Caki2 (cell line): ENCODE data around the gene METRN. TPM values are rescaled to one million over a fixed set of nuclear protein-coding genes. Genes with fewer than 3 reads are reported as not detected.

ENCODE experiments used
- DNase-seq: peaks from one replicate; pipeline ENCODE4 v3.0.0-alpha.2; 2015; ENCODE audit warnings: low read depth
- in situ Hi-C: cut with HindIII; loops from 2 replicates; pipeline ENCODE4 v1.10.0; 2016; ENCODE audit warnings: low sequenced_read_pairs, low pct_unique_long_range_greater_than_20kb, mixed read lengths
- total RNA-seq: library from RNA; depleted of rRNA; stranded (reverse); fragments of >200 nt; shearing (Covaris generic); gene quantifications from 2 replicates; pipeline ENCODE4 v1.2.3, GENCODE V29; 2014; ENCODE audit warnings: low replicate concordance

Gene METRN
- total RNA-seq, 1 experiment from 2014 or later, result 1,492 TPM

DNA sequence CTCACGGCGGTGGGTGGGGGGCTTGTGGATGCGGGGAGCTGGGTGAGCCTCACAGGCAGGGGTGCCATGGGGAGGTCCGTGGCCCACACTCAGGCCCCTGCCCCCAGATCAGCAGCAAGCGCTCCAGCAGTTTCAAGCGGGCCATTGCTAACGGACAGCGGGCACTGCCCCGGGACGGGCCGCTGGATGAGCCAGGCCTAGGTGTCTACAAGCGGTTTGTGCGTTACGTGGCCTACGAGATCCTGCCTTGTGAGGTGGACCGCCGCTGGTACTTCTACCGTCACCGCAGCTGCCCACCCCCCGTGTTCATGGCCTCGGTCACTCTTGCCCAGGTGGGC lies 38.4 kb upstream of the METRN start:
- no peak for DNase-seq

DNA sequence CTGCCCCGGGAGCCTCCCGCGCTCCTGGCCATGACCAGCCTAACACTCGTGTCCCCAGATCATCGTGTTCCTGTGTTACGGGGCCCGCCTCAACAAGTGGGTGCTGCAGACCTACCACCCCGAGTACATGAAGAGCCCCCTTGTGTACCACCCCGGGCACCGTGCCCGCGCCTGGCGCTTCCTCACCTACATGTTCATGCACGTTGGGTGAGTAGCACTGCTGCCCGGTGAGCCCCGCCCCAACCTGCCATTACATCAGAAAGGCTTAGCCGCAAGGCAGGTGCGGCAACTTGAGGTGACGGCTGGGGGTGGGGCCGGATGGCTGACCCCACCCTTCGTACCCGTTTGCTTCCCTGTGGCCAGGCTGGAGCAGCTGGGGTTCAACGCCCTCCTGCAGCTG lies 38.0 kb upstream of the METRN start:
- no peak for DNase-seq
- in situ Hi-C loops, result no loop called here

More for the DNA sequence above, 38.4 kb upstream of the METRN start:
- in situ Hi-C loops, result no loop called here

DNA sequence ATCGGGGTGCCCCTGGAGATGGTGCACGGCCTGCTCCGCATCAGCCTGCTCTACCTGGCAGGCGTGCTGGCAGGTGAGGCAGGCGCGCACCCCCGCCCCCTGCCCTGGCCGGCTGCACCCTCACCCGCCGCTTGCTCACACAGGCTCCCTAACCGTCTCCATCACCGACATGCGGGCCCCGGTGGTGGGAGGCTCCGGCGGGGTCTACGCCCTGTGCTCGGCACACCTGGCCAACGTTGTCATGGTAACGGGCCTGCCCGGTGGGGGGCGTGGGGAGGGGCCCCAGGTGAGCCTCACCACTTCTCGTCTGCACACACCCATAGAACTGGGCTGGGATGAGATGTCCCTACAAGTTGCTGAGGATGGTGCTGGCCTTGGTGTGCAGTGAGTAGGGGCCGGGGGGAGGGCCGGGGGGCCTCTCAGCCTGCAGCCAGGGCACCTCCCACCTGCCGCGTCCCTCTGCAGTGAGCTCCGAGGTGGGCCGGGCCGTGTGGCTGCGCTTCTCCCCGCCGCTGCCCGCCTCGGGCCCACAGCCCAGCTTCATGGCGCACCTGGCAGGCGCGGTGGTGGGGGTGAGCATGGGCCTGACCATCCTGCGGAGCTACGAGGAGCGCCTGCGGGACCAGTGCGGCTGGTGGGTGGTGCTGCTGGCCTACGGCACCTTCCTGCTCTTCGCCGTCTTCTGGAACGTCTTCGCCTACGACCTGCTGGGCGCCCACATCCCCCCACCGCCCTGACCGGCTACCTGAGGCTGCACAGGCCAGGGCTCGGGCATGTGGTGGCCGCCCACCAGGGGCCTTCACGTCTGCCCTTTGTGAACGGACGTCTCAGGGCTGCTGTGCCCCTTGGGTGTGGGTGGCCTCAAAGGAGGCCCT lies 37.4 kb upstream of the METRN start:
- no peak for DNase-seq
- in situ Hi-C loops, result no loop called here

DNA sequence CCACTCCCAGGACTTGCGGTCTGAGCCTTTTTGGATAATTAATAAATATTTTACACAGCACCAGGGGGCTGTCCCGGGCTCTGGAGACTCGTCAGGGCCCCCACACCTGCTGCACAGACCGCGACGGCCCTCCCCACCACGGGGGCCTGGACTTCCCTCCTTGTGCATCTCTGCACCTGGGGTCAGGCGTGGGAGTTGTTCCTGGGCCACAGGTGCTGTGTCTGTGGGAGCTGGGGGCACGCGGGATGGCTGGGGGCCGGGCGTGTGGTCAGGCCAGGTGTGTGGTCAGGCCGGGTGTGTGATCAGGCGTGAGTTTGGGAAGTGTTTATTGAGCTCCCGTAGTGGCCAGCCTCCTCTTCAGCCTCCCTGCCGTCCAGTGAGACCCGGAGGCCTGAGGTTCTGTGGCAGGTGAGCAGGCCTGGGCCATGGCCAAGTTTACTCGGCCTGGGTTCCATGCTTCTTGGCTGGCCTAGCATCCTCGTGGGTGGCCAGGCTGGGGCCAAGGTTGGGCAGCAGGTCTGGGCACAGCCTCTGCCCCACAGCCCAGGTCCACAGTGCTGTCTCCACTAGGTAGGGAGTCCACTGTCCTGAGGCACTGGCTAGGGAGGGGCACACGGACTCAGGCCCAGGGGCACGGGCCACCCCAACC lies 36.6 kb upstream of the METRN start:
- in situ Hi-C loops, result no loop called here

DNA sequence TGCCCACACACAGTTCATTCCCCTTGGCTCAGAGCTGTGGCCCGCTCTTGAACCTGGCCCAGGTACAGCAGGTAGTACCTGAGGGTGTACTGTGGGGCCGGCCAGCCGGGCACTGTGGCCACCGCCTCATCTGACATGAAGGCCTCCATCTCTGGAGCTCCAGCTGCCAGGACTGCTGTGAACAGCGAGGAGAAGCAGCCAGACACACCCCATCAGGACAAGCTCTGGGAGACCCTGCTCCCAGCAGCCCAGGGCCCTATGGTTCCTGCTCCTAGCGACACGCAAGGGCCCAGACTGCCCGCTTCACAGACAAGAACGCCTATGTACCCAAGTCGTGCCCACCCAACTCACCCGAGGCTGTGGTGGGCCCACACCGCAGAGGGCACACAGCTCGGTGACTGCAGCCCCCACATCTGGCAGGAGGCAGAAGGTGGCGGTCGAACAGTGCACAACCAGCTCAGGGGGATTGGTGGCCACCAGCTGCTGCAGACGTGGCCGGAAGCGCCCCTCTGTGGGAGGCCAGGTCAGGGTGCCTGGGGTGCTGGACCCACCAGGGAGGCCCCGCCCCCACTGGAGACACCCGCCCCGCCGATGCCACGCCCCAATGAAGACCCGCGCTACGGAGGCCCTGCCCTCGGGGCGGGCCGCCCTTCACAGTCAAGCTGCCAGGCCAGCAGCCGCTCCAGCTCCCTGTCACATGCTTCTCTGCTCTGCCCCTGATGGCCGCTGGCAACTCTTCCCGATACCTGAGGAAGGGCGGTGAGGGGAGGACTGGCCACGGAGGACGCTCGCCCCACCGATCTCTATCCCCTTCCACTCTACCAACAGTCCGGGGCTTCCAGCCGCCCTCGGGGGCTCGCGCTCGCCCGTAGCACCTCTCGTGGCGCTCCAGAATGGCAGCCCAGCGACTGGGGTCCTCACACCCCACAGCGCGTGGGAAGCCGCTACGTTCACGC lies 35.8 kb upstream of the METRN start:
- in situ Hi-C loops, result no loop called here
- peak; percentile 93 for DNase-seq

More for the DNA sequence above, 36.6 kb upstream of the METRN start:
- DNase-seq, result no peak

DNA sequence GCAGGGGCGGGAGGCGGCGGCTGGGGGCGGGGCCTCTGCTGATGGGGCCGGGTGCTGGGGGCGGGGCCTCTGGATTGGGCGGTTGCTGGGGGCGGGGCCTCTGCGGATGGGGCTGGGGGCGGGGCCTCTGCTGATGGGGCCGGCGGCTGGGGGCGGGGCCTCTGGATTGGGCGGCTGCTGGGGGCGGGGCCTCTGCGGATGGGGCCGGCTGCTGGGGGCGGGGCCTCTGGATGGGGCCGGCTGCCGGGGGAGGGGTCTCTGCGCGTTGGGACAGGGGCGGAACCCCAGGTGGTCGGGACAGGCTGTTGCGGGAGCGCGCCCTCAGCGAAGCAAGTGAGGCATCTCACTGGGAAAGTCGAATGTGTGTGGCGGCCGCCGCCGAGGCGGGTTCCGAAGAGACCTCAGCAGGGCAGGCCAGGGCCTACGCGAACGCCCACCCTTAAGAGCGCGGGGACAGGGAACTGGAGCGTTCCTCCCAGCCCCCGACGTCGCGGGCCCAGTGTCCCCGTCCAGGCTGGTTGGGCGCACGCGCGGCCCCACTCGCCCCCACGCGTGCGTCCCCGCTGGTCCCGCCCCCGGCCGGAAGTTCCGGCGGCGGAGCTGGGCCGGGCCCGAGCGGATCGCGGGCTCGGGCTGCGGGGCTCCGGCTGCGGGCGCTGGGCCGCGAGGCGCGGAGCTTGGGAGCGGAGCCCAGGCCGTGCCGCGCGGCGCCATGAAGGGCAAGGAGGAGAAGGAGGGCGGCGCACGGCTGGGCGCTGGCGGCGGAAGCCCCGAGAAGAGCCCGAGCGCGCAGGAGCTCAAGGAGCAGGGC lies 34.9 kb upstream of the METRN start, which contains the start of gene STUB1:
STUB1 (plus strand) TSS at position 597 of the 811 bp plus-strand sequence; CDS start at position 713, 116 bp downstream.
- DNase-seq, result peak; percentile 92
- in situ Hi-C loops, result no loop called here

DNA sequence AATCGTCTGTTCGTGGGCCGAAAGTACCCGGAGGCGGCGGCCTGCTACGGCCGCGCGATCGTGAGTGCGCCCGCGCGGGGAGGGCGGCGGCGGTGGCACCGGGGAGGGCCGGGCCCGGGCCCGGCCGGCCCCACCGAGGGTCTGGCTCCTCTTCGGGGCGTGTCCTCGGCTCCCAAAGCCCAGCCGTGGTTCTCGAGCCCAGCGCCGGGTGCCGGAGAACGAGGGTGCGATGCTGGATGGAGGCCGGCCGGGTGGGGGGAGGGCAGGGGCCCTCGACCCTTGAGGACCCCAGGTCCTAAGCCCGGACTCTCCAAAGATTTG lies 34.3 kb upstream of the METRN start:
- DNase-seq, result no peak
- in situ Hi-C loops, result no loop called here

DNA sequence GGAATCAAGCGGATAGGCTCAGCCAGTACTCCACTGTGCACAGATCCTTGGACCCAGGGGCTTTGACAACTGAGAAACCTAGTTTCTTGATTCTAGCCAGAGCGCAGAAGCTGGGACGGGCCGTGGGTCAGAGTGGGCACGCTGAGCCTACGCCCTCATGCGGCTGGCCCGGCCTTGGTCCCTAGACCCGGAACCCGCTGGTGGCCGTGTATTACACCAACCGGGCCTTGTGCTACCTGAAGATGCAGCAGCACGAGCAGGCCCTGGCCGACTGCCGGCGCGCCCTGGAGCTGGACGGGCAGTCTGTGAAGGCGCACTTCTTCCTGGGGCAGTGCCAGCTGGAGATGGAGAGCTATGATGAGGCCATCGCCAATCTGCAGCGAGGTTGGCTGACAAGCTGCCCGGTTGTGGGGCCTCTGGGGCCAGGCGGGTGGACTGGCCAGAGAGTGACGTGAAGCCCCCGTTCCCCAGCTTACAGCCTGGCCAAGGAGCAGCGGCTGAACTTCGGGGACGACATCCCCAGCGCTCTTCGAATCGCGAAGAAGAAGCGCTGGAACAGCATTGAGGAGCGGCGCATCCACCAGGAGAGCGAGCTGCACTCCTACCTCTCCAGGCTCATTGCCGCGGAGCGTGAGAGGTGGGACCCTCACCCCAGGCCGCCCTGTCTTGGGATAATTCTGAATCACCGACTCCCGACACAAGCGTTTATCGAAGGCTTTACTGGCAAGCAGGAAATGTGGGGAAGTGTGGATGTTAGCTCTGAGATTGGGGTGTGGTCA lies 33.8 kb upstream of the METRN start:
- peak; percentile 48 for DNase-seq
- in situ Hi-C loops, result no loop called here

DNA sequence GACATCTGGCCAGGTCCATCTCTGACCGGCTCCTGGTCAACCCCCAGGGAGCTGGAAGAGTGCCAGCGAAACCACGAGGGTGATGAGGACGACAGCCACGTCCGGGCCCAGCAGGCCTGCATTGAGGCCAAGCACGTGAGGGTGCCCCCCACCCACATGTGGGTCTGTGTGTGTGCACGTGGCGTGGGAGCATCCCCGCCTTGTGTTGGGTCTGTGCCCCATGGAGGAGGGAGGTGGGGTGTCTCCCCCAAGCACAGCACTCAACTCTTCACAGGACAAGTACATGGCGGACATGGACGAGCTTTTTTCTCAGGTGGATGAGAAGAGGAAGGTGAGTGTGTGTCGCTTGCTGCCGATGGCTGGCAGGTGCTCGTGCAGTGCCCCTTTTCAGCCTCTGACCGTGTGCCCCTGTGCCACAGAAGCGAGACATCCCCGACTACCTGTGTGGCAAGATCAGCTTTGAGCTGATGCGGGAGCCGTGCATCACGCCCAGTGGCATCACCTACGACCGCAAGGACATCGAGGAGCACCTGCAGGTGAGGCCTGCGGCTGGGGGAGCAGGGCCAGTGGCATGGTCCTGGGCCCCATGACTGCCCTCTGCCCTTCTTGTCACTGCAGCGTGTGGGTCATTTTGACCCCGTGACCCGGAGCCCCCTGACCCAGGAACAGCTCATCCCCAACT lies 33.0 kb upstream of the METRN start:
- in situ Hi-C loops, result no loop called here
- peak; percentile 50 for DNase-seq

DNA sequence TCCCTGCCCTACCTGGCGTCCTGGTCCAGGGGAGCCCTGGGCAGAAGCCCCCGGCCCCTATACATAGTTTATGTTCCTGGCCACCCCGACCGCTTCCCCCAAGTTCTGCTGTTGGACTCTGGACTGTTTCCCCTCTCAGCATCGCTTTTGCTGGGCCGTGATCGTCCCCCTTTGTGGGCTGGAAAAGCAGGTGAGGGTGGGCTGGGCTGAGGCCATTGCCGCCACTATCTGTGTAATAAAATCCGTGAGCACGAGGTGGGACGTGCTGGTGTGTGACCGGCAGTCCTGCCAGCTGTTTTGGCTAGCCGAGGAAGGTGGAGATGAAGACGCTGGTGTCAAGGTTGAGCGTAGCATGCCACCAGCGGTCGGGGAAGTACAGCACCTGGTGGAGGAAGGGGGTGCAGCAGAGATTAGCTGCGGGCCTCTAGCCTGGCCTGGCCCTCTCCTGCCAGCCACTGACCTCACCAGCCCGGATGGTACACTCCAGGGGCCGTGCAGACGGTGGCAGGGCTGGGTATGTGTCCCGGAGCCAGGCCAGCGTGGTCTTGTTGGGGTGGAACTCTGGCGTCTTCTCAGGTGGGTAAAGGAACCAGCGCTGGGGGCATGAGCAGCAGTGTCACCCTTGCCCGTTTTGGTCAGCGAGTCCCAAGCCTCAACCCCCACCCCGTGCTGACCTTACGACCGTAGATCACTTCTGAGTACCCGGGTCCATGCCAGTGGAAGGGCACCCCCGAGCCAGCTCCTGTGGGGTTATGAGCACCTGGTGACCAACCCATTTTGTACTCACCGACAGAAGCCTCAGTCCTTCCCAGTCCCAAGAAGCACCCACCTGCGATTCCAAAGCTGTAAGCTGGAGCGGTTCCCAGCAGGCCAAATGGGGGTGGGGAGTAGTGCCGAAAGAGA lies 32.2 kb upstream of the METRN start:
- DNase-seq, result no peak
- in situ Hi-C loops, result no loop called here

DNA sequence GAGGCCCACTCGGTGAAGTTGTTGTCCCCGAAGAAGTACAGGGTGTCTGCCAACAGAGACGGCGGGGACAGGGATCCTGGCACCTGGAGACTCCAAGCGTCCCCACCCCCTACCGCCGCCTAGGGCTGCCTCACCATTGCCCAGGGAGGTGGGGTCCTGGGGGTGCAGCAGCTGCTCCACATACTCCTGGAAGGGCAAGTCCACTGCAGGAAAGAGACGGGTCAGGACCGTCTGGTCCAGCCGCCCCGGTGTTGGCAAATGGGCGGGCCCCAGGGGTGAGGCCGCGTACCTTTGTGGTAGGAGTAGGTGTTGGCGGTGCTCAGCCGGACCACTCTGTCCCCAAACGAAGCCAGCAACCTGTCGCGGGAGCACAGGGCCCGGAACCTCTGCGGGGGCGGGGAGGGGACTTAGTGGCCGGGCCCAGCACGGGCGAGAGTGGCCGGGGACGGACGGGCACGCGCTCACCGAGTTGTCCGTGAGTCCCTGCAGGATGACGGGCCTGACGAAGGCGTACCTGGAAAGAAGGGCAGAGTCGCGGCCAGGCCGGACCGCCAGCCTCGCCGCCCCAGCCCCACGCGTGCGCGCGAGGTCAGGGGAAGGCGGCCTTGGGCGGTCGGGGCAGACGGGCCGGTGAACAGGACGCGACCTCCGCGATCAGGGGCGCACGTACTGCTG lies 31.4 kb upstream of the METRN start:
- in situ Hi-C loops, result no loop called here
- DNase-seq, result peak; percentile 63

DNA sequence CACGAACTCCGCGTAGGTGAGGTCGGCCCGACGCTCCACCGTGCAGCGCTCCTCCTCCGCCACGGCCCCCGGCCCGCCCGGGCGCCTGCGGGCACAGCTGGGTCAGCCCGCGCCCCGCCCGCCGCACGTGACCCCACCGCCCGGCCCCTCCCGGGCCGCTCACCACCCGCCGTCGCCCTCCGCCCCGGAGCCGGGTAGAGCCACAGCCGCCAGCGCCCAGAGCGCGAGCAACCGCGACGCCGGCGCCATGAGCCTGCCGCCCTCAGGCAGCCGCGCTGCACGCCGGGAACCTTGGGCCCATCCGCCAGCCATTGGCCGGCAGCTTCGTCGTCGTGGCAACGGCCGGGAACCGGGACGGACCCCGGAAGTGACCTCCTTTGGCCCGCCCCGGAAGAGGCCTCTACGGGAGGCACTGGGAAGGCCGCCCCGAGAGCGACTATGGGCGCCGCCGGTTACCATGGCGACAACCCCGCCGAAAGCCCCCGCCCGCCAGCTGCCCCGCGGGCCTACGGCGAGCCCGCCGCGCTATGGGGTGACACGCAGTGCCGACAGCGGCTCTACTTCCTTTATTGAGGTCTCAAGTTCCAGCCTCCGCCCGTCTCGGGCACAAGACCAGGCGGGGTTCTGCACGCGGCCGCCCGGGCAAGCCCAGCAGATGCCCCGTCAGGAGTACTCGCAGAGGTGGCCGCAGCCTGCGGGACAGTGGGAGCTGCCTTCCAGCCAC lies 30.7 kb upstream of the METRN start, which contains the start of gene JMJD8:
JMJD8 (minus strand) TSS at position 264 of the 724 bp plus-strand sequence; CDS start at position 249, 15 bp downstream.
- in situ Hi-C loops, result no loop called here
- DNase-seq, result peak; percentile 98

DNA sequence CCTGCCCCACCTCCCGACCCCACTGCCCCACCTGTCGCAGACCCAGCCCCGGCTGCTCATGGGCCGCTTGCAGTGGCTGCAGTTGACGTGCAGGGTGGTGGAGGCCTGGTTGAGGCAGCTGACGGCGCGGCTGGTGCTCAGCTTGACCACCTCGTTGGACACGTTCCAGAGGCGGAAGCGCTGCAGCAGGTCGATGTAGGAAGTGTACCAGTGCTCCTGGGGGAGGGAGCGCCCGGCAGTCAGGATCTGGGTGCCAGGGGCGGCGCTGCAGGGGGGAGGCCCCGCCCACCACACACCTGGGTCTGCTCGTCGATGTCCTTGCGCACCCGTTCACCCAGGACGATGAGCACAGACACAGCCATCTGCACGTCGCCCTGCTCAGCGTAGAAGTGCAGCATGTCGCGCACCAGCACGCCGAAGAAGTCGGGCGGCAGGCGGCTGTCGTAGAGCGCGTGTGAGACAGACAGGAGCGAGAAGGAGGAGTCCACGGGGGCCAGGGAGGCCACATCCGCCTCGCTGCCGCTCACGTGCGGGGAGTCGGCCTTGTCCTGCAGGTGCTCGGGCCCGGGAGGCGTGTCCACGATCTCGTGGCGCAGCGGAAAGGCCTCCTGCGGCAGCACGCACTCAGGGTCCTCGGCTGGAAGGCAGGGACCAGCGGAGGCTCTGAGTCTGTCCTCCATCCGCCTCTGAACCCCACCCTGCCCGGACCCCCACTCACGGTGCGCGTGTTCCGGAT lies 29.8 kb upstream of the METRN start:
- no peak for DNase-seq
- in situ Hi-C loops, result no loop called here

DNA sequence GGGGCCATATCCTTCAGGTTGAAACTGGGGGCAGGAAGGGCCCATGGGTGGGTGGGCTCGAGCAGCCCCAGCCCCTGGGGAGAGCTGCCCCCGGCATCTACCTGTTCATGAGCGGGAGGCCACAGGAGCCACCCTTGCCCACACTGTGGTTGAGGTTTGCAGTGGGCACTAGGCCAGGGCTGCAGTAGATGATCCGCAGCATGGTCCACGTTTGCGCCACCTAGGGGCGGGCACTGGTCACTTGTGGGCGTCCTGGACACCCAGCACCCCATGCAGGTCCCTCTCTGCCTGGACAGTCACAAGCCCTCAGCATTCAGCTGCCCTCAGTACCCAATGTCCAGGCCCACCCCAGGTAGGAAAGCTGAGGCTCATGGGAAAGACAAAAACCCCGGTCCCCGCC lies 29.0 kb upstream of the METRN start:
- DNase-seq, result peak; percentile 51
- in situ Hi-C loops, result no loop called here
